K562 (cell line): ENCODE measurements around the gene NAGPA. TPM values are rescaled to one million over a fixed set of nuclear protein-coding genes. Genes with fewer than 3 reads are reported as not detected.
A peak's percentile ranks its signal among the peaks of the same experiment; 100 is the strongest.

Experiments used
- ATAC-seq: fragments of 200-7000 bp; cut with Tn5 transposase; 3 replicates; pipeline ENCODE4 v1.9.1; 2020; ENCODE audit warnings: moderate library complexity
- BruUV-seq: library from RNA; stranded (reverse); fragments of 400-500 nt; replicated peaks from 2 replicates; lab custom pipeline; 2021; lab: Mats Ljungman, UMichigan
- CTCF ChIA-PET: fragments of 300-600 bp; formaldehyde crosslinking; extraction: SDS; loops from one replicate; lab custom pipeline; 2021; ENCODE audit warnings: low intra/inter-chr PET ratio; lab: Yijun Ruan, JAX
- POLR2A ChIA-PET: fragments of 300-600, 350-650 bp; sonication (Branson Sonifier 250); formaldehyde crosslinking; extraction: SDS; loops from one replicate; lab custom pipeline; 2021; ENCODE audit warnings: antibody characterized with exemption, inconsistent platforms; lab: Yijun Ruan, JAX
- DNase-seq, 4 experiments: peaks; one replicate each; pipeline versions ENCODE4 v3.0.0 to v3.0.0-alpha.2; 2011 to 2018; ENCODE audit warnings: low spot score in 3 of 4, mixed read lengths in 3 of 4; ENCODE audit errors: extremely low read depth in 1 of 4
- FAIRE-seq: peaks from 2 replicates; lab custom pipeline; 2011; peaks lifted over from hg19 to GRCh38; lab: Jason Lieb, UNC
- H2AFZ ChIP-seq: 2 replicates; pipeline ENCODE4 v1.6.0; 2011; ENCODE audit warnings: low read depth, low read length, control low read depth, inconsistent platforms
- H3K27ac ChIP-seq: fragments of 200-600 bp; 3 replicates; pipeline ENCODE4 v1.8.0; 2011; ENCODE audit warnings: low read depth, mild to moderate bottlenecking, control low read depth, inconsistent platforms, low read length, moderate library complexity, mixed read lengths; ENCODE audit errors: extremely low read depth
- H3K27me3 ChIP-seq, 2 experiments: fragments of 300-600 bp in 1 of 2; 2 replicates in 1 of 2; 3 replicates in 1 of 2; pipeline versions ENCODE4 v1.6.0 to v1.8.0; 2011; ENCODE audit warnings: inconsistent platforms in 2 of 2, low read length in 2 of 2, mild to moderate bottlenecking in 1 of 2, mixed read lengths in 1 of 2, moderate library complexity in 1 of 2; ENCODE audit not compliant: control insufficient read depth in 2 of 2, insufficient read depth in 2 of 2
- H3K36me3 ChIP-seq: fragments of 300-600 bp; 3 replicates; pipeline ENCODE4 v1.8.0; 2011; ENCODE audit warnings: mild to moderate bottlenecking, low read length, inconsistent platforms; ENCODE audit not compliant: control insufficient read depth, insufficient read depth
- H3K4me1 ChIP-seq, 2 experiments: fragments of 200-600 bp in 1 of 2; replicated peaks in 1 of 2; 2 replicates in 1 of 2; 3 replicates in 1 of 2; pipeline versions ENCODE4 v1.5.1 to v1.8.0; 2011; ENCODE audit warnings: inconsistent platforms in 2 of 2, low read length in 2 of 2, mild to moderate bottlenecking in 1 of 2, mixed read lengths in 1 of 2, moderate library complexity in 1 of 2; ENCODE audit not compliant: control insufficient read depth in 2 of 2, insufficient read depth in 2 of 2
- H3K4me2 ChIP-seq: 2 replicates; pipeline ENCODE4 v1.6.1; 2011; ENCODE audit warnings: low read length, control low read depth, inconsistent platforms, mixed read lengths; ENCODE audit not compliant: insufficient read depth
- H3K4me3 ChIP-seq: fragments of 200-600 bp; sonication (generic), shearing (Covaris generic); 2 replicates; pipeline ENCODE4 v1.5.1; 2016; ENCODE audit warnings: control low read depth, inconsistent platforms
- H3K79me2 ChIP-seq: fragments of 200-600 bp; 3 replicates; pipeline ENCODE4 v1.8.0; 2011; ENCODE audit warnings: low read length, inconsistent platforms; ENCODE audit not compliant: control insufficient read depth, insufficient read depth
- H3K9ac ChIP-seq, 2 experiments: 2 replicates each; pipeline versions ENCODE4 v1.6.0 to v1.6.1; 2011; ENCODE audit warnings: low read depth in 2 of 2, low read length in 2 of 2, control low read depth in 1 of 2, inconsistent platforms in 1 of 2, mild to moderate bottlenecking in 1 of 2, mixed read lengths in 1 of 2; ENCODE audit not compliant: insufficient read depth in 1 of 2
- H3K9me1 ChIP-seq: one replicate; pipeline ENCODE4 v1.6.0; 2011; ENCODE audit warnings: inconsistent platforms, mild to moderate bottlenecking, low read length, moderate library complexity; ENCODE audit not compliant: control insufficient read depth, insufficient read depth
- H3K9me3 ChIP-seq: replicated peaks from 2 replicates; pipeline ENCODE4 v1.5.1; 2011; ENCODE audit warnings: low read depth, low read length, inconsistent platforms; ENCODE audit not compliant: control insufficient read depth, insufficient read depth
- H4K20me1 ChIP-seq: replicated peaks from 2 replicates; pipeline ENCODE4 v1.6.1; 2011; ENCODE audit warnings: low read length, inconsistent platforms, mixed read lengths; ENCODE audit not compliant: control insufficient read depth, insufficient read depth
- IRF9 ChIP-seq: fragments of 450-650 bp; IDR thresholded peaks from 2 replicates; pipeline ENCODE4 v1.6.1; 2016; ENCODE audit warnings: missing biosample characterization, missing genetic modification characterization
- KLF13 ChIP-seq: fragments of 450-650 bp; IDR thresholded peaks from 2 replicates; pipeline ENCODE4 v1.6.1; 2016; ENCODE audit warnings: missing genetic modification characterization, low read depth, mild to moderate bottlenecking, missing compliant biosample characterization, moderate library complexity, borderline replicate concordance
- ZKSCAN1 ChIP-seq: fragments of 150-350 bp; IDR thresholded peaks from 2 replicates; pipeline ENCODE4 v1.6.1; 2016; ENCODE audit warnings: low read depth, low read length
- ZNF778 ChIP-seq: fragments of 450-650 bp; formaldehyde crosslinking; IDR thresholded peaks from 2 replicates; pipeline ENCODE4 v1.4.0; 2020; ENCODE audit warnings: mild to moderate bottlenecking, moderate library complexity
- ZSCAN32 ChIP-seq: fragments of 450-650 bp; formaldehyde crosslinking; IDR thresholded peaks from 2 replicates; pipeline ENCODE4 v1.4.0; 2020; ENCODE audit warnings: mild to moderate bottlenecking, moderate library complexity
- WGBS: fragments of 100-300 bp; shearing (Covaris generic); methylation state at CpG from one replicate; pipeline ENCODE4 v1.1.6; 2016; ENCODE audit warnings: low coverage, mixed read lengths; ENCODE audit not compliant: insufficient coverage; ENCODE audit errors: missing lambda C conversion rate; 5-methylcytosine and 5-hydroxymethylcytosine counted together
- in situ Hi-C: fragments of 300-500 bp; cut with MboI; formaldehyde crosslinking; loops from 4 replicates; pipeline ENCODE4 v1.15.0; 2018; ENCODE audit warnings: inconsistent platforms, mixed read lengths
- intact Hi-C: fragments of 100-400 bp; cut with micrococcal nuclease; formaldehyde crosslinking; loops from 2 replicates; pipeline ENCODE4 v1.14.2; 2022
- polyA plus RNA-seq, 8 experiments: library from polyadenylated mRNA; depleted of rRNA in 4 of 8; stranded (reverse) in 5 of 8; unstranded in 3 of 8; fragments of >200 nt; fragmentation: Nextera tagmentation in 2 of 8; fragmentation: Illumina TruSeq in 1 of 8; extraction: Ambion mirVana in 2 of 8; extraction: Trizol in 1 of 8; gene quantifications; 2 replicates each; pipeline versions ENCODE4 v1.2.1 to v1.2.3, GENCODE V29; 2011 to 2014; ENCODE audit warnings: inconsistent platforms in 1 of 8, missing spikeins in 1 of 8
- total RNA-seq, 7 experiments: library from RNA; depleted of rRNA in 6 of 7; stranded (reverse); fragments of >200 nt in 6 of 7; fragmentation: Illumina TruSeq in 2 of 7; extraction: Trizol in 2 of 7; gene quantifications; 2 replicates each; pipeline versions ENCODE4 v1.2.1 to v1.2.3, GENCODE V29; 2011 to 2021; ENCODE audit warnings: low replicate concordance in 1 of 7
- TF ChIP-seq, protein P1 (sequence below): sonication (generic); formaldehyde crosslinking; IDR thresholded peaks from 2 replicates; pipeline ENCODE4 v1.4.0; 2020; ENCODE audit warnings: mild to moderate bottlenecking, missing genetic modification reagents

Gene NAGPA
- total and polyA plus RNA-seq, 9 of the 15 experiments (the other 6 are each of a cell fraction or from before 2014, with no cell fraction given), result 0.15 to 12.7 (median 4.6) TPM

DNA sequence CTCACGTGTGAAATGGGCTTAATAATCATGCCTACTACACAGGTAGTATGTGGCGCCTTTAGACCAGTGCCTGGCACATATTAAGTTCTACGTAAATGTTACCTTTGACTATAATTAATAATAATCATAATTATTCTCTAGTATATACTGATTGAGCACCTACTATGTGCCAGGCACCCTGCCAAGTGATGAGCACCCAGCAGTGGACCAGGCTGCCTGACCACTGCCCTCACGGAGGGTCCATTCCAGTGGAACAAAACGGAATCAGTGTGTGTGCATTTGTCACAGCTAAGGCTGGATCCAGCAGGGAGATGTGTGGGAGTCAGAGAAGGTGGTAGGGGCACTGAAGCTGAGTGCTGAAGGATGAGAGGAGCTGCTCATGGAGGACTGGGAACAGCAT lies 45.1 kb downstream of the NAGPA start:
- H3K36me3 ChIP-seq, result no peaks in the 10 kb centered on the region
- POLR2A ChIA-PET, result interaction anchor here (0.6 to 0.9 kb wide), 2 partner anchors 8 to 403 kb away, joined by 3 to 4 read pairs; no protein-coding TSS in a partner anchor
- no peak overlapping the region for H2AFZ ChIP-seq
- ATAC-seq (no peak), DNase-seq (peak in 2 of 4 experiments; percentile 4 to 8), FAIRE-seq (no peak)
- no peak overlapping the region for H3K4me3 ChIP-seq
- no peaks in the 10 kb centered on the region for H3K79me2 ChIP-seq
- H3K27ac ChIP-seq, result no peak overlapping the region
- 4% methylated on average over 5 of the region's 5 CpGs for WGBS
- no peaks in the 10 kb centered on the region for H3K9me1 ChIP-seq
- no TSS peak for BruUV-seq
- no peak overlapping the region for H3K9ac ChIP-seq
- peaks cover 0 to 15% of the 10 kb centered on the region in 2 experiments; a peak in 3 of 5 replicates for H3K4me1 ChIP-seq
- intact Hi-C loops (no loop called here), in situ Hi-C loops (no loop called here)
- H4K20me1 ChIP-seq, result peaks cover 4% of the 10 kb centered on the region; the same call in 1 of the 2 replicates
- no peaks in the 10 kb centered on the region for H3K9me3 ChIP-seq
- TF ChIP-seq ZSCAN32 (CRISPR knock-in tag), result no peak
- TF ChIP-seq ZKSCAN1, result peak; percentile 79
- TF ChIP-seq KLF13 (tag), result no peak
- TF ChIP-seq ZNF778, result no peak
- TF ChIP-seq, protein P1, sequence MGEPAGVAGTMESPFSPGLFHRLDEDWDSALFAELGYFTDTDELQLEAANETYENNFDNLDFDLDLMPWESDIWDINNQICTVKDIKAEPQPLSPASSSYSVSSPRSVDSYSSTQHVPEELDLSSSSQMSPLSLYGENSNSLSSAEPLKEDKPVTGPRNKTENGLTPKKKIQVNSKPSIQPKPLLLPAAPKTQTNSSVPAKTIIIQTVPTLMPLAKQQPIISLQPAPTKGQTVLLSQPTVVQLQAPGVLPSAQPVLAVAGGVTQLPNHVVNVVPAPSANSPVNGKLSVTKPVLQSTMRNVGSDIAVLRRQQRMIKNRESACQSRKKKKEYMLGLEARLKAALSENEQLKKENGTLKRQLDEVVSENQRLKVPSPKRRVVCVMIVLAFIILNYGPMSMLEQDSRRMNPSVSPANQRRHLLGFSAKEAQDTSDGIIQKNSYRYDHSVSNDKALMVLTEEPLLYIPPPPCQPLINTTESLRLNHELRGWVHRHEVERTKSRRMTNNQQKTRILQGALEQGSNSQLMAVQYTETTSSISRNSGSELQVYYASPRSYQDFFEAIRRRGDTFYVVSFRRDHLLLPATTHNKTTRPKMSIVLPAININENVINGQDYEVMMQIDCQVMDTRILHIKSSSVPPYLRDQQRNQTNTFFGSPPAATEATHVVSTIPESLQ, result no peak
- TF ChIP-seq IRF9 (tag), result no peak
- H3K27me3 ChIP-seq, result peaks cover 23 to 33% of the 10 kb centered on the region in 2 experiments; a peak in 4 of 5 replicates
- no peak overlapping the region for H3K4me2 ChIP-seq
- CTCF ChIA-PET, result no interaction called here
